ENCODE results near the gene RIMS4. TPM values are rescaled to one million over a fixed set of nuclear protein-coding genes. Genes with fewer than 3 reads are reported as not detected.

Gene RIMS4
- total RNA-seq, 3 donors from 2014 or later, result 0.51 to 2.0 (median 1.4) TPM

DNA sequence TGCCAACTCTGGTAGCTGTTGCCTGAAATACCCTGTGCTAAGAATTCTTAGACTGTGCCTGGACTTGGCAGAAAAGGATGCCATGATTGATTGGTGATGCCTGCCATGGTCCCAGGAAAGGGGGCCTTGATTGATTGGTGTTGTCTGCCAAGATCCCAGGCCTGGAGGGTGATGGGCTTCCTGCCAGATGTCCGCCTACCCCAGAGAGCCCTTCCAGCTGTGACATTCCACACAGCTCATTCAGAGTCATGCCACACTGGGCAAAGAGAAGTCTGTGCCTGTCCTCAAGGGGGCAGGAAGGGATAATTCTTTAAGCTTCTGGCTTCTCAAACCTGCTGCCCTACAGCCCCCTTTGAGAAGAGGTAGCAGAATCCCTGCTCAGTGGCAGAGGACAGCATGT, 24.6 kb downstream of the RIMS4 start:
- intact Hi-C loops (cut with DNase I, micrococcal nuclease), result no loop called here
- DNase-seq, result no peak
- no peak for TF ChIP-seq CTCF (IDR thresholded peaks at IDR 0.05)
- Histone ChIP-seq H3K36me3 (ENCODE audit: low read depth) (no peaks in the 10 kb centered on the region), H3K9me3 (no peaks in the 10 kb centered on the region), H3K4me3 (no peak overlapping the region), H3K4me1 (ENCODE audit: low read depth) (no peaks in the 10 kb centered on the region)
- no peak for ATAC-seq

DNA sequence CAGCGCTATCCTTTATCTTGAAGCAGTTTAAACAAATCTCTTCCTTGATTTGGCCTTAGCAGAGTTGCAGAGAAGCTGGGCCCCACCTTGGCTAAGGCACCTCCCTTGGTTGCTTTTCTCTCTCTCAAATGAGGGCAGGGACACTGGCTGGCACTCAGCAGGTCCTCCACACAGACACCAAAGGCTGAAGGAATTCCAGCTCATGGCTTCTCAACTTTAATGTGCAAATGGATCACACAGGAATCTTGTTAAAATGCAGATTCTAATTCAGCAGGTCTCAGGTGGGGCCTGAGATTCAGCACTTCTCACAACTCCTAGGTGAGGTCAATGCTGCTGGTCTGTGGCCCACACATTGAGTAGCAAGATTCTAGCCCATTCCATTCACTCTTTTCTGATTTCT, 25.7 kb downstream of the RIMS4 start:
- no peak for TF ChIP-seq CTCF (IDR thresholded peaks at IDR 0.05)
- no peak for DNase-seq
- Histone ChIP-seq H3K36me3 (ENCODE audit: low read depth) (no peaks in the 10 kb centered on the region), H3K9me3 (no peaks in the 10 kb centered on the region), H3K4me3 (no peak overlapping the region), H3K4me1 (ENCODE audit: low read depth) (no peaks in the 10 kb centered on the region)
- intact Hi-C loops (cut with DNase I, micrococcal nuclease), result no loop called here
- ATAC-seq, result no peak

- Histone ChIP-seq H3K9me3 (no peaks in the 10 kb centered on the region), H3K4me3 (no peak overlapping the region), H3K4me1 (ENCODE audit: low read depth) (no peaks in the 10 kb centered on the region), H3K36me3 (ENCODE audit: low read depth) (no peaks in the 10 kb centered on the region)
- TF ChIP-seq CTCF (IDR thresholded peaks at IDR 0.05), result no peak
- intact Hi-C loops (cut with DNase I, micrococcal nuclease), result no loop called here
- DNase-seq (no peak), ATAC-seq (no peak)
Measured at GRCh38 chr20:44781791-44782190, 28.6 kb downstream of the RIMS4 start.

DNA sequence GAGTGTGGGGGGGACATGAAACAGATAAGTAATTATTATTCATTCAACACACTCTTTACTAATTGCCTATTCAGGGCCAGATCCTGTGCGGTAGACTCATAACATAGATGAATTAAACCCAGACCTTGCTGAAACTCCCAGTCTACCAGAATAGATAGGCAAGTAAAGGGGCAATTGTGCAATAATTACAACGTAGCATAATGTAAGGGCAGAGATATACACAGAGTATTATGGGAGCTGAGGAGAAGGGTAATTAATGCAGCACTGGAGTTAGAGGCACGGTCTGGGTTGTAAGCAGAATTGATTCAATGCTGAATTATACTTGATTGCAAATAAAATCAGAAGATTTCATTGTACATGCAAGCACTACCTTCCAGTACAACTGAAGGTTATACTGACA, 29.2 kb downstream of the RIMS4 start:
- no peaks in the 10 kb centered on the region for H3K36me3 ChIP-seq (ENCODE audit: low read depth)
- H3K9me3 ChIP-seq, result no peaks in the 10 kb centered on the region
- H3K4me3 ChIP-seq, result no peak overlapping the region
- TF ChIP-seq CTCF (IDR thresholded peaks at IDR 0.05), result no peak
- DNase-seq (no peak), ATAC-seq (no peak)
- no peaks in the 10 kb centered on the region for H3K4me1 ChIP-seq (ENCODE audit: low read depth)
- intact Hi-C loops (cut with DNase I, micrococcal nuclease), result no loop called here

- TF ChIP-seq CTCF (IDR thresholded peaks at IDR 0.05), result no peak
- H3K36me3 ChIP-seq (ENCODE audit: low read depth), result no peaks in the 10 kb centered on the region
- H3K9me3 ChIP-seq, result no peaks in the 10 kb centered on the region
- intact Hi-C loops (cut with DNase I, micrococcal nuclease), result no loop called here
- H3K4me1 ChIP-seq (ENCODE audit: low read depth), result no peaks in the 10 kb centered on the region
- peak in 2 of 3 donors; percentile 55 to 58 for DNase-seq
- H3K4me3 ChIP-seq, result no peak overlapping the region
- ATAC-seq, result peak; percentile 48
Measured at GRCh38 chr20:44780226-44780625, 30.1 kb downstream of the RIMS4 start.

DNA sequence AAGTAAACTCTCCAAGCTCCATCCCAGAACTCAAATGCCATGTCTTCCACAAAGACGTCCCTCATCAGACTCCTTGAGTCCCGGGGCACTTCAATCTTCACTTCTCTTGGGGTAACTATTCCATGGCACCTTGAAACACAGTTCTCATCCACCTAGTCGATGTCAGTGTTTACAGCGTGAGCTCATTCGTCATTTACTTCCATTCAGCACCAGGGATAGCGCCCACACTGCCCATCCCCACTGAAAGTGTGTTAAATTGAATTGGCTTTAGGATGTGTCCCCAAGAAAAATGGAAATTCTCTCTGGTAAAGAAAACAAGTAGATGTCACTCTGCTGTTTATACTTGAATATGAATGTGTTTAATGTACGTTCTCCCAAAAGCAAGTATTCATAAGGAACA, 33.4 kb downstream of the RIMS4 start:
- no peak for ATAC-seq

More for the DNA sequence above, 33.4 kb downstream of the RIMS4 start:
- intact Hi-C loops (cut with DNase I, micrococcal nuclease), result no loop called here
- no peak for TF ChIP-seq CTCF (IDR thresholded peaks at IDR 0.05)
- no peak overlapping the region for H3K4me3 ChIP-seq
- H3K36me3 ChIP-seq (ENCODE audit: low read depth), result no peaks in the 10 kb centered on the region
- H3K9me3 ChIP-seq, result no peaks in the 10 kb centered on the region
- H3K4me1 ChIP-seq (ENCODE audit: low read depth), result no peaks in the 10 kb centered on the region
- DNase-seq, result peak in 1 of 3 donors; percentile 42
